Fibroblast of lung (primary cell): ENCODE results near the gene DCAF11. TPM values are rescaled to one million over a fixed set of nuclear protein-coding genes. Genes with fewer than 3 reads are reported as not detected.
A peak's percentile ranks its signal among the peaks of the same experiment; 100 is the strongest.

Experiments
- DNase-seq, 2 donors: peaks; one replicate each; pipeline versions ENCODE4 v3.0.0 to v3.0.0-alpha.2; 2010; ENCODE audit warnings: low read depth in 2 of 2
- H2AFZ ChIP-seq: 2 replicates; pipeline ENCODE4 v1.5.1; 2012; ENCODE audit warnings: low read length, control low read depth, inconsistent platforms
- H3K27ac ChIP-seq: 2 replicates; pipeline ENCODE4 v1.5.1; 2011; ENCODE audit warnings: low read length, control low read depth; ENCODE audit not compliant: insufficient read depth
- H3K27me3 ChIP-seq: 2 replicates; pipeline ENCODE4 v1.5.1; 2011; ENCODE audit warnings: mild to moderate bottlenecking, low read length; ENCODE audit not compliant: control insufficient read depth, insufficient read depth
- H3K36me3 ChIP-seq: 2 replicates; pipeline ENCODE4 v1.5.1; 2011; ENCODE audit warnings: low read length; ENCODE audit not compliant: control insufficient read depth, insufficient read depth
- H3K4me1 ChIP-seq: 2 replicates; pipeline ENCODE4 v1.5.1; 2011; ENCODE audit warnings: low read length; ENCODE audit not compliant: control insufficient read depth, insufficient read depth; ENCODE audit errors: extremely low read depth
- H3K4me2 ChIP-seq: 2 replicates; pipeline ENCODE4 v1.5.1; 2011; ENCODE audit warnings: low read length, control low read depth; ENCODE audit not compliant: insufficient read depth; ENCODE audit errors: extremely low read depth
- H3K4me3 ChIP-seq, 4 experiments: fragments of 200-600 bp in 1 of 4; sonication (generic) in 1 of 4; replicated peaks in 1 of 4; 2 replicates each; pipeline ENCODE4 v1.5.1; 2011 to 2016; ENCODE audit warnings: low read length in 4 of 4, low read depth in 3 of 4, mild to moderate bottlenecking in 3 of 4, control low read depth in 2 of 4, inconsistent platforms in 1 of 4, mixed read lengths in 1 of 4; ENCODE audit not compliant: insufficient read depth in 1 of 4; ENCODE audit errors: control extremely low read depth in 1 of 4
- H3K79me2 ChIP-seq: 2 replicates; pipeline ENCODE4 v1.5.1; 2012; ENCODE audit warnings: mild to moderate bottlenecking, low read length, inconsistent platforms; ENCODE audit not compliant: control insufficient read depth, insufficient read depth
- H3K9ac ChIP-seq: 2 replicates; pipeline ENCODE4 v1.5.1; 2011; ENCODE audit warnings: mild to moderate bottlenecking, low read length, control low read depth; ENCODE audit not compliant: insufficient read depth
- H3K9me3 ChIP-seq: 2 replicates; pipeline ENCODE4 v1.5.1; 2012; ENCODE audit warnings: low read depth, low read length; ENCODE audit not compliant: control insufficient read depth, insufficient read depth
- H4K20me1 ChIP-seq: 2 replicates; pipeline ENCODE4 v1.5.1; 2011; ENCODE audit warnings: low read length; ENCODE audit not compliant: control insufficient read depth, insufficient read depth; ENCODE audit errors: extremely low read depth
- EZH2 ChIP-seq: IDR thresholded peaks from 2 replicates; pipeline ENCODE4 v1.5.1; 2012; ENCODE audit warnings: low read length, control low read depth, mild to moderate bottlenecking; ENCODE audit errors: missing control alignments
- polyA plus RNA-seq, 2 donors: library from polyadenylated mRNA; depleted of rRNA in 1 of 2; stranded (reverse) in 1 of 2; unstranded in 1 of 2; fragments of >200 nt; gene quantifications; 2 replicates each; pipeline ENCODE4 v1.2.1, GENCODE V29; 2011 to 2012; ENCODE audit warnings: missing spikeins in 1 of 2
- total RNA-seq: library from RNA; depleted of rRNA; stranded (reverse); fragments of >200 nt; gene quantifications from 2 replicates; pipeline ENCODE4 v1.2.1, GENCODE V29; 2014
- TF ChIP-seq, protein P1 (sequence below), 2 donors: IDR thresholded peaks in 1 of 2; conservative IDR thresholded peaks in 1 of 2; 1 replicate in 1 of 2; 2 replicates in 1 of 2; pipeline ENCODE4 v1.5.1; 2011 to 2012; ENCODE audit warnings: low read length in 2 of 2, control low read depth in 1 of 2, inconsistent platforms in 1 of 2, low read depth in 1 of 2, mild to moderate bottlenecking in 1 of 2

DCAF11 gene
- total and polyA plus RNA-seq, 2 donors (not counting 1 experiment from before 2014, with no cell fraction given) = 18.4 to 68.0 TPM

DNA sequence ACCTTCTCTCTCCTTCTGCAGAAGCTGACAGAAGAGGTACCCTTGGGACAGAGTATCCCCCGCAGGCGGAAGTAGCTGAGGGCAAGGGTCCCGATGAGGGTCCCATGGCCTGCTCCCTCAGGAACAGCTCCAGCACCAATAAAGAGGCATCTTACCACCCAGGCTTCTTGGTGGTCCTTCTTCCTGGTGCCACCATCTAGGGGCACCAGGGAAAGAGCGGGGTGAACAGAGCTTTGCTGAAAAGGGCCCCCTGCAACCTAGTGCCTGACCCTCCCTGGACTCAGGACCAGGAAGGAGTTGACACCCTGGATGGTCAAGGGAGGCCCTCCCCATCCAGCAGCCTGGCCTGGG is 45.9 kb downstream of the DCAF11 start:
- Histone ChIP-seq H3K9me3 (no peaks in the 10 kb centered on the region), H3K4me3 (no peak overlapping the region), H3K27me3 (no peaks in the 10 kb centered on the region), H3K36me3 (peaks cover 40% of the 10 kb centered on the region), H3K4me1 (peaks cover 10% of the 10 kb centered on the region), H2AFZ (no peak overlapping the region), H3K4me2 (no peak overlapping the region), H4K20me1 (no peaks in the 10 kb centered on the region), H3K9ac (no peak overlapping the region), H3K79me2 (peaks cover 19% of the 10 kb centered on the region), H3K27ac (peak overlapping the region; percentile 91)
- DNase-seq = no peak
- TF ChIP-seq, protein P1, sequence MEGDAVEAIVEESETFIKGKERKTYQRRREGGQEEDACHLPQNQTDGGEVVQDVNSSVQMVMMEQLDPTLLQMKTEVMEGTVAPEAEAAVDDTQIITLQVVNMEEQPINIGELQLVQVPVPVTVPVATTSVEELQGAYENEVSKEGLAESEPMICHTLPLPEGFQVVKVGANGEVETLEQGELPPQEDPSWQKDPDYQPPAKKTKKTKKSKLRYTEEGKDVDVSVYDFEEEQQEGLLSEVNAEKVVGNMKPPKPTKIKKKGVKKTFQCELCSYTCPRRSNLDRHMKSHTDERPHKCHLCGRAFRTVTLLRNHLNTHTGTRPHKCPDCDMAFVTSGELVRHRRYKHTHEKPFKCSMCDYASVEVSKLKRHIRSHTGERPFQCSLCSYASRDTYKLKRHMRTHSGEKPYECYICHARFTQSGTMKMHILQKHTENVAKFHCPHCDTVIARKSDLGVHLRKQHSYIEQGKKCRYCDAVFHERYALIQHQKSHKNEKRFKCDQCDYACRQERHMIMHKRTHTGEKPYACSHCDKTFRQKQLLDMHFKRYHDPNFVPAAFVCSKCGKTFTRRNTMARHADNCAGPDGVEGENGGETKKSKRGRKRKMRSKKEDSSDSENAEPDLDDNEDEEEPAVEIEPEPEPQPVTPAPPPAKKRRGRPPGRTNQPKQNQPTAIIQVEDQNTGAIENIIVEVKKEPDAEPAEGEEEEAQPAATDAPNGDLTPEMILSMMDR (conservative IDR thresholded peaks at IDR 0.05 in 1 of 2, IDR thresholded peaks at IDR 0.05 in 1 of 2; ENCODE audit: low read depth in 1 of 2, low read length in 2 of 2) = no peak
- TF ChIP-seq EZH2 = no peak

DNA sequence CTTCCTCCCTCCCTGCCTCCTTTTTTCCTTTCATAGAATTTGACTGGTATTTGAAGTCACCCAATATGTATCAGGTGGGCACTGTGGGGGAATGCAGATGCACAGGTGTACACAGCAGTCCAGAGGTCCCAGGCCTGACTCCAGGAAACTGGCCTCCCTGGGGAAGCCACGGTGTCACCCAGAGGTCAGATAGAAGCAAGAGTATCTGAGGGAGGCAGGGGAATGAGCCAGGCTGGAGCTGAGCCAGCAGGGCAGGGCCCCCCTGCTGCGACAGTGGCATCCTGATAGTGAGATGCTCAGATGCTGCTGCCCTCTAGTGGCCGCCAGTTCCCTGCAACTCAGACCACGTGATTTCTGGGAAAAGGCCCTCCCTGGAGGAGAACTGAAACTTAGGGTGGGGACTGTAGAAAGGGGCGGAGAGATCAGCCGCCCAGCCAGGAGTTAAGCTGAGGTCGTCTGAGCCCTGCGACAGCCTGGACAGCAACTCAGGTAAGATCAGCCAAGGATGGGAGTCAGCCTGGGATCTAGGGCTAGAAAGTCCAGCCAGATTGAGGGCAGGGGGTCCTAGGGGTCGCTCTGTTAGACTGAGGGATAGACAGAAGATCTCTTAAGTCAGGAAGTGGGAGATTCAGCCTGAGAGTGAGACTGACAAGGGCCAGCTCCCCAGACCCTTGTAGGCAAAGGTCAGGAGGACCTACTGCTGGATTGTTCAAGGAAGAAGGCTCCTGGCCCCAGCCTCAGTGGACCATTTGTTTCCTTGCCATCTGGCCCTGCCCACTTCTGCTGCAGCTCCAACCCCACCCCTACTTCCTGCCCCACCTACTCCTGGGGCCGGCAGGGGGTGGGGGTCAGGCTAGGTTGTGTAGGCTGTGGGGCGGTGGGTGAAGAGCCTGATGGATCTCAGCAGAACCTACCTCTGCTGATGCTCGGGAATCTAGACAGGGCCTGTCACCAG is 46.5 kb downstream of the DCAF11 start, which contains the start of gene IRF9:
Gene IRF9, plus strand, starts transcription at position 416 of the 955 bp plus-strand sequence. CDS start 880 bp downstream, outside the sequence.
- Histone ChIP-seq H4K20me1 (no peaks in the 10 kb centered on the region), H3K9ac (peak within 1 kb of the TSS; percentile 67), H3K79me2 (peaks cover 19% of the 10 kb centered on the region), H3K9me3 (no peaks in the 10 kb centered on the region), H3K4me2 (peak within 1 kb of the TSS; percentile 89), H3K27ac (peak within 1 kb of the TSS; percentile 91), H3K36me3 (peaks cover 42% of the 10 kb centered on the region), H3K4me1 (peaks cover 10% of the 10 kb centered on the region), H2AFZ (no peak within 1 kb of the TSS), H3K4me3 (peak within 1 kb of the TSS; percentile 68 to 100 (median 85)), H3K27me3 (no peaks in the 10 kb centered on the region)
- peak; percentile 87 to 94 for DNase-seq
- TF ChIP-seq, protein P1 (conservative IDR thresholded peaks at IDR 0.05 in 1 of 2, IDR thresholded peaks at IDR 0.05 in 1 of 2; ENCODE audit: low read depth in 1 of 2, low read length in 2 of 2) = peak; percentile 75 to 94
- no peak for TF ChIP-seq EZH2

DNA sequence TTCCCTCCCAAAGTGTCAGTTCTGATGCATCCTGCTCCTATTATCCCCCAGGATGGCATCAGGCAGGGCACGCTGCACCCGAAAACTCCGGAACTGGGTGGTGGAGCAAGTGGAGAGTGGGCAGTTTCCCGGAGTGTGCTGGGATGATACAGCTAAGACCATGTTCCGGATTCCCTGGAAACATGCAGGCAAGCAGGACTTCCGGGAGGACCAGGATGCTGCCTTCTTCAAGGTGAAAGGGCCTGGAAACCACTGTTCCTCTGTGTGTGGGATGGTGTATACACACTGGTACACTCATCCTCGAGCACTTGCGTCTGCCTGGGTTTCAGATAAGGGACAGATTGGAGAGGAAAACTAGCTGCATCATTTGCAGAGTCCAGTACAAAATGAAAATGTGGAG is 47.5 kb downstream of the DCAF11 start:
- Histone ChIP-seq H3K9me3 (no peaks in the 10 kb centered on the region), H3K4me2 (peak overlapping the region; percentile 89), H2AFZ (no peak overlapping the region), H3K27ac (peak overlapping the region; percentile 91), H4K20me1 (no peaks in the 10 kb centered on the region), H3K36me3 (peaks cover 41% of the 10 kb centered on the region), H3K4me3 (peak overlapping the region; percentile 68 to 100 (median 85)), H3K79me2 (peaks cover 19% of the 10 kb centered on the region), H3K27me3 (no peaks in the 10 kb centered on the region), H3K4me1 (peaks cover 10% of the 10 kb centered on the region), H3K9ac (peak overlapping the region; percentile 67)
- peak in 1 of 2 donors; percentile 49 for DNase-seq
- TF ChIP-seq EZH2 = no peak
- TF ChIP-seq, protein P1 (conservative IDR thresholded peaks at IDR 0.05 in 1 of 2, IDR thresholded peaks at IDR 0.05 in 1 of 2; ENCODE audit: low read depth in 1 of 2, low read length in 2 of 2) = no peak
